ENCODE results near the gene POLN. TPM values are rescaled to one million over a fixed set of nuclear protein-coding genes. Genes with fewer than 3 reads are reported as not detected.
A peak's percentile ranks its signal among the peaks of the same experiment; 100 is the strongest.

Gene POLN
- total RNA-seq, 1 experiment from 2014 or later = 3.5 TPM

DNA sequence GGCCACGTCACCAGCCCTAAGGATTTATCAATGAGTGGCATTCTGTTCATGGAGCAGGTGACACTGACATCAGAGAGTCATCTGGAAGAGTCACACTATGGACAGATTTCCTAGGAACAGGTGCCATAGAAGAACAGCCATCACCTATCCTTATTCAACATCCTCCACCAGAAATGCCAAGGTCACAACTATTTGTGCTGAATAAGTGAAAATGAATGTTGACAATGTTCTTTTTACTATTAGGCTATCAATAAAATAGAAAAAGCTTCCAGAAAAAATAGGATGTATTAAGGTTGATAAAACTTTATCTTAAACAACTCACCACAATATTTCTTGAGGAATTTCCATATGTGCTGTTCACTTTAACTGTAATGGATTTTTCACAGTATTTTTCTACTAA is 62.9 kb downstream of the POLN start:
- H3K4me3 Mint-ChIP-seq = no peak overlapping the region
- H3K36me3 Mint-ChIP-seq = peaks cover 11% of the 10 kb centered on the region
- ATAC-seq (no peak), DNase-seq (ENCODE audit: low spot score) (no peak)
- POLR2A ChIA-PET = no interaction called here
- CTCF ChIA-PET = interaction anchor here (0.7 to 0.9 kb wide), 2 partner anchors 411 to 1167 kb away, joined by 3 read pairs; no protein-coding TSS in a partner anchor
- no peaks in the 10 kb centered on the region for H3K4me1 Mint-ChIP-seq
- H3K27ac Mint-ChIP-seq = no peak overlapping the region
- peaks cover 19% of the 10 kb centered on the region for H3K9me3 Mint-ChIP-seq
- TF ChIP-seq, protein P1, sequence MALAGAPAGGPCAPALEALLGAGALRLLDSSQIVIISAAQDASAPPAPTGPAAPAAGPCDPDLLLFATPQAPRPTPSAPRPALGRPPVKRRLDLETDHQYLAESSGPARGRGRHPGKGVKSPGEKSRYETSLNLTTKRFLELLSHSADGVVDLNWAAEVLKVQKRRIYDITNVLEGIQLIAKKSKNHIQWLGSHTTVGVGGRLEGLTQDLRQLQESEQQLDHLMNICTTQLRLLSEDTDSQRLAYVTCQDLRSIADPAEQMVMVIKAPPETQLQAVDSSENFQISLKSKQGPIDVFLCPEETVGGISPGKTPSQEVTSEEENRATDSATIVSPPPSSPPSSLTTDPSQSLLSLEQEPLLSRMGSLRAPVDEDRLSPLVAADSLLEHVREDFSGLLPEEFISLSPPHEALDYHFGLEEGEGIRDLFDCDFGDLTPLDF (CRISPR knock-in tag; IDR thresholded peaks at IDR 0.05) = no peak
- TF ChIP-seq NFYB (CRISPR knock-in tag; conservative IDR thresholded peaks at IDR 0.05; ENCODE audit: low read depth) (no peak), FOXJ3 (CRISPR knock-in tag; IDR thresholded peaks at IDR 0.05; ENCODE audit: borderline replicate concordance) (no peak), ETV6 (CRISPR knock-in tag; IDR thresholded peaks at IDR 0.05) (no peak), OVOL2 (CRISPR knock-in tag; IDR thresholded peaks at IDR 0.05; ENCODE audit: borderline replicate concordance) (no peak), GTF2I (CRISPR knock-in tag; conservative IDR thresholded peaks at IDR 0.05) (no peak), FOXP1 (CRISPR knock-in tag; IDR thresholded peaks at IDR 0.05; ENCODE audit: borderline replicate concordance) (no peak), CREB1 (CRISPR knock-in tag; IDR thresholded peaks at IDR 0.05) (no peak), ZNF263 (CRISPR knock-in tag; IDR thresholded peaks at IDR 0.05; ENCODE audit: low read depth) (no peak)
- TF ChIP-seq, protein P2, sequence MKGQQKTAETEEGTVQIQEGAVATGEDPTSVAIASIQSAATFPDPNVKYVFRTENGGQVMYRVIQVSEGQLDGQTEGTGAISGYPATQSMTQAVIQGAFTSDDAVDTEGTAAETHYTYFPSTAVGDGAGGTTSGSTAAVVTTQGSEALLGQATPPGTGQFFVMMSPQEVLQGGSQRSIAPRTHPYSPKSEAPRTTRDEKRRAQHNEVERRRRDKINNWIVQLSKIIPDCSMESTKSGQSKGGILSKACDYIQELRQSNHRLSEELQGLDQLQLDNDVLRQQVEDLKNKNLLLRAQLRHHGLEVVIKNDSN (CRISPR knock-in tag; IDR thresholded peaks at IDR 0.05) = no peak
- TF ChIP-seq, protein P3, sequence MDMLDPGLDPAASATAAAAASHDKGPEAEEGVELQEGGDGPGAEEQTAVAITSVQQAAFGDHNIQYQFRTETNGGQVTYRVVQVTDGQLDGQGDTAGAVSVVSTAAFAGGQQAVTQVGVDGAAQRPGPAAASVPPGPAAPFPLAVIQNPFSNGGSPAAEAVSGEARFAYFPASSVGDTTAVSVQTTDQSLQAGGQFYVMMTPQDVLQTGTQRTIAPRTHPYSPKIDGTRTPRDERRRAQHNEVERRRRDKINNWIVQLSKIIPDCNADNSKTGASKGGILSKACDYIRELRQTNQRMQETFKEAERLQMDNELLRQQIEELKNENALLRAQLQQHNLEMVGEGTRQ (CRISPR knock-in tag; IDR thresholded peaks at IDR 0.05) = no peak
- TF ChIP-seq, protein P4, sequence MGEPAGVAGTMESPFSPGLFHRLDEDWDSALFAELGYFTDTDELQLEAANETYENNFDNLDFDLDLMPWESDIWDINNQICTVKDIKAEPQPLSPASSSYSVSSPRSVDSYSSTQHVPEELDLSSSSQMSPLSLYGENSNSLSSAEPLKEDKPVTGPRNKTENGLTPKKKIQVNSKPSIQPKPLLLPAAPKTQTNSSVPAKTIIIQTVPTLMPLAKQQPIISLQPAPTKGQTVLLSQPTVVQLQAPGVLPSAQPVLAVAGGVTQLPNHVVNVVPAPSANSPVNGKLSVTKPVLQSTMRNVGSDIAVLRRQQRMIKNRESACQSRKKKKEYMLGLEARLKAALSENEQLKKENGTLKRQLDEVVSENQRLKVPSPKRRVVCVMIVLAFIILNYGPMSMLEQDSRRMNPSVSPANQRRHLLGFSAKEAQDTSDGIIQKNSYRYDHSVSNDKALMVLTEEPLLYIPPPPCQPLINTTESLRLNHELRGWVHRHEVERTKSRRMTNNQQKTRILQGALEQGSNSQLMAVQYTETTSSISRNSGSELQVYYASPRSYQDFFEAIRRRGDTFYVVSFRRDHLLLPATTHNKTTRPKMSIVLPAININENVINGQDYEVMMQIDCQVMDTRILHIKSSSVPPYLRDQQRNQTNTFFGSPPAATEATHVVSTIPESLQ (CRISPR knock-in tag; IDR thresholded peaks at IDR 0.05) = no peak
- TF ChIP-seq, protein P5, sequence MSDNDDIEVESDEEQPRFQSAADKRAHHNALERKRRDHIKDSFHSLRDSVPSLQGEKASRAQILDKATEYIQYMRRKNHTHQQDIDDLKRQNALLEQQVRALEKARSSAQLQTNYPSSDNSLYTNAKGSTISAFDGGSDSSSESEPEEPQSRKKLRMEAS (CRISPR knock-in tag; IDR thresholded peaks at IDR 0.05) = no peak
- TF ChIP-seq, protein P6, sequence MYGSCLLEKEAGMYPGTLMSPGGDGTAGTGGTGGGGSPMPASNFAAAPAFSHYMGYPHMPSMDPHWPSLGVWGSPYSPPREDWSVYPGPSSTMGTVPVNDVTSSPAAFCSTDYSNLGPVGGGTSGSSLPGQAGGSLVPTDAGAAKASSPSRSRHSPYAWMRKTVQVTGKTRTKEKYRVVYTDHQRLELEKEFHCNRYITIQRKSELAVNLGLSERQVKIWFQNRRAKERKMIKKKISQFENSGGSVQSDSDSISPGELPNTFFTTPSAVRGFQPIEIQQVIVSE (CRISPR knock-in tag; IDR thresholded peaks at IDR 0.05; ENCODE audit: borderline replicate concordance) = no peak
- H3K27me3 Mint-ChIP-seq (ENCODE audit: low read depth) = no peaks in the 10 kb centered on the region; the same call in none of the 2 replicates

DNA sequence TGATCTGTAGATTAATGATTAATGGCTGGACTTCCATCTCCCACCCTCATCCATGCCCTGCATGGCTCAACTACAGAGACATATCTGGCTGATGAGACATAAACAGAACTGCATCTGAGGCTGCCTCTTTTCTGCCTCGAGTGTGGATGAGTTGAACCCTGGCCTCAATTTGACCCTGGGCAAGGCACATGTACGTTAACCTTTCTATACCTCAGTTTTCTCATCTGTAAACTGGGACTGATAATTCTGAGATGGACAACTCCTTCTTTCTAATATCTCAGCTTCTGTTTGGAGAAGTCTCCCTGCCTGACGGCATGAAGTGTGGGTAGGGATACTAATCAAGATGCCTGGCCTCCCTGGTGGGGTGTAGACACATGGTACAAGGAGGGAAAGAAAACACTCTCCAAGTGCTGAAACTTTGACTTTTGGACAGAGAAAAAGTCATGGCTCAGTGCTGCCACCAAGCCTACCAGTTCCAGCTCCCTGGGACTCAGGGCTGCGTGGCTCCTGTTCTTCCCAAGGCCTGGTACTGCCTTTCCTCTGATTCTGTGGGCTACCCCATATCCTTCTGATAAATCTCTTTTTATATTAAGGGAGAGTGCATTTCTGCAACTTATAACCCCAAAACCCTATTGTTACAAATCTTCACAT is 64.4 kb downstream of the POLN start:
- no peak overlapping the region for H3K4me3 Mint-ChIP-seq
- H3K27me3 Mint-ChIP-seq (ENCODE audit: low read depth) = no peaks in the 10 kb centered on the region; the same call in none of the 2 replicates
- ChIA-PET CTCF (interaction anchor here (0.8 to 1.2 kb wide), 4 partner anchors 9 to 410 kb away, joined by 3 to 4 read pairs (median 3); no protein-coding TSS in a partner anchor), POLR2A (no interaction called here)
- TF ChIP-seq FOXK1 (CRISPR knock-in tag; IDR thresholded peaks at IDR 0.05) (no peak), OVOL2 (CRISPR knock-in tag; IDR thresholded peaks at IDR 0.05; ENCODE audit: borderline replicate concordance) (no peak), SMAD4 (CRISPR knock-in tag; IDR thresholded peaks at IDR 0.05) (no peak)
- TF ChIP-seq, protein P7, sequence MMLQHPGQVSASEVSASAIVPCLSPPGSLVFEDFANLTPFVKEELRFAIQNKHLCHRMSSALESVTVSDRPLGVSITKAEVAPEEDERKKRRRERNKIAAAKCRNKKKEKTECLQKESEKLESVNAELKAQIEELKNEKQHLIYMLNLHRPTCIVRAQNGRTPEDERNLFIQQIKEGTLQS (CRISPR knock-in tag; conservative IDR thresholded peaks at IDR 0.05) = no peak
- DNase-seq (ENCODE audit: low spot score) (no peak), ATAC-seq (peak; percentile 53; the same call in 1 of the 2 replicates)
- peaks cover 9% of the 10 kb centered on the region for H3K36me3 Mint-ChIP-seq
- H3K4me1 Mint-ChIP-seq = no peaks in the 10 kb centered on the region
- H3K9me3 Mint-ChIP-seq = peaks cover 11% of the 10 kb centered on the region
- H3K27ac Mint-ChIP-seq = no peak overlapping the region

Measured in WTC11 (cell line).